Kidney (tissue), 14 donors: ENCODE measurements around the gene LRRC43. TPM values are rescaled to one million over a fixed set of nuclear protein-coding genes. Genes with fewer than 3 reads are reported as not detected.

Experiments
- DNase-seq, 5 donors: peaks; one replicate each; pipeline ENCODE4 v3.0.0-alpha.2; 2013 to 2020
- FAIRE-seq: peaks from 2 replicates; lab custom pipeline; 2012; peaks lifted over from hg19 to GRCh38; lab: Jason Lieb, UNC
- H3K27ac ChIP-seq, 2 donors: one replicate each; pipeline ENCODE4 v1.7.0; 2013; ENCODE audit warnings: low read depth in 2 of 2, low read length in 2 of 2, inconsistent platforms in 1 of 2
- H3K27me3 ChIP-seq: one replicate; pipeline ENCODE4 v1.7.1; 2013; ENCODE audit warnings: low read length, inconsistent platforms; ENCODE audit not compliant: control insufficient read depth, insufficient read depth
- H3K36me3 ChIP-seq, 3 donors: one replicate each; pipeline versions ENCODE4 v1.7.0 to v1.7.1; 2013; ENCODE audit warnings: low read length in 3 of 3, control low read depth in 1 of 3, inconsistent platforms in 1 of 3; ENCODE audit not compliant: insufficient read depth in 3 of 3, control insufficient read depth in 2 of 3
- H3K4me1 ChIP-seq, 3 donors: one replicate each; pipeline versions ENCODE4 v1.7.0 to v1.7.1; 2013; ENCODE audit warnings: low read length in 3 of 3, inconsistent platforms in 1 of 3, low read depth in 1 of 3; ENCODE audit not compliant: control insufficient read depth in 2 of 3, insufficient read depth in 2 of 3
- H3K4me3 ChIP-seq, 3 donors: one replicate each; pipeline versions ENCODE4 v1.7.0 to v1.8.1; 2013; ENCODE audit warnings: low read length in 3 of 3, control low read depth in 1 of 3, inconsistent platforms in 1 of 3
- H3K9ac ChIP-seq, 3 donors: one replicate each; pipeline versions ENCODE4 v1.7.0 to v1.7.1; 2013; ENCODE audit warnings: low read length in 3 of 3, control low read depth in 1 of 3, inconsistent platforms in 1 of 3
- H3K9me3 ChIP-seq, 3 donors: one replicate each; pipeline versions ENCODE4 v1.7.0 to v1.7.1; 2013; ENCODE audit warnings: low read length in 3 of 3, control low read depth in 1 of 3, inconsistent platforms in 1 of 3; ENCODE audit not compliant: control insufficient read depth in 2 of 3, insufficient read depth in 1 of 3
- CTCF ChIP-seq: IDR thresholded peaks from 3 replicates; pipeline ENCODE4 v1.5.1; 2012; ENCODE audit warnings: mild to moderate bottlenecking, moderate library complexity, borderline replicate concordance; ENCODE audit not compliant: insufficient read depth; ENCODE audit errors: extremely low read depth
- intact Hi-C: fragments of 100-400 bp; cut with DNase I; formaldehyde crosslinking; loops from one replicate; pipeline ENCODE4 v1.11.1; 2022
- polyA plus RNA-seq: library from polyadenylated mRNA; stranded (reverse); fragments of 350-450 nt; fragmentation: Illumina TruSeq; extraction: RNeasy Lipid Tissue Mini Kit (QIAGEN cat#74804); gene quantifications from one replicate; pipeline ENCODE4 v1.2.3, GENCODE V29; 2014; ENCODE audit warnings: low read depth, low replicate concordance; ENCODE audit not compliant: insufficient read depth
- total RNA-seq: library from RNA; stranded (reverse); fragmentation: NEBNext Ultra II Directional; extraction: Animal tissue kit (Norgen Biotek cat#: 25700); gene quantifications from one replicate; pipeline ENCODE4 v1.2.1, GENCODE V29; 2021
- donor health status: control.
- donor health status: control.
- donor health status: control.
- donor health status: control.
- donor health status: control.
- donor health status: DM: yes; HTN: yes; CAD: no.
- donor health status: Normal renal cell carcinoma (clear cell type).

The LRRC43 gene
- total and polyA plus RNA-seq, 2 donors from 2014 or later: 4.8 to 7.9 TPM

- Histone ChIP-seq H3K4me3 (no peak overlapping the region), H3K27ac (no peak overlapping the region), H3K9ac (no peak overlapping the region), H3K4me1 (peaks cover 0 to 7% (median 0%) of the 10 kb centered on the region in 3 donors), H3K9me3 (no peaks in the 10 kb centered on the region), H3K36me3 (peaks cover 0 to 11% (median 9%) of the 10 kb centered on the region in 3 donors), H3K27me3 (peaks cover 4% of the 10 kb centered on the region)
- FAIRE-seq: no peak
- intact Hi-C loops: no loop called here
- DNase-seq: peak in 2 of 5 donors; percentile 37 to 71
- no peak for TF ChIP-seq CTCF
These were observed 21.5 kb downstream of the LRRC43 start for GRCh38 chr12:122204167-122205052.

DNA sequence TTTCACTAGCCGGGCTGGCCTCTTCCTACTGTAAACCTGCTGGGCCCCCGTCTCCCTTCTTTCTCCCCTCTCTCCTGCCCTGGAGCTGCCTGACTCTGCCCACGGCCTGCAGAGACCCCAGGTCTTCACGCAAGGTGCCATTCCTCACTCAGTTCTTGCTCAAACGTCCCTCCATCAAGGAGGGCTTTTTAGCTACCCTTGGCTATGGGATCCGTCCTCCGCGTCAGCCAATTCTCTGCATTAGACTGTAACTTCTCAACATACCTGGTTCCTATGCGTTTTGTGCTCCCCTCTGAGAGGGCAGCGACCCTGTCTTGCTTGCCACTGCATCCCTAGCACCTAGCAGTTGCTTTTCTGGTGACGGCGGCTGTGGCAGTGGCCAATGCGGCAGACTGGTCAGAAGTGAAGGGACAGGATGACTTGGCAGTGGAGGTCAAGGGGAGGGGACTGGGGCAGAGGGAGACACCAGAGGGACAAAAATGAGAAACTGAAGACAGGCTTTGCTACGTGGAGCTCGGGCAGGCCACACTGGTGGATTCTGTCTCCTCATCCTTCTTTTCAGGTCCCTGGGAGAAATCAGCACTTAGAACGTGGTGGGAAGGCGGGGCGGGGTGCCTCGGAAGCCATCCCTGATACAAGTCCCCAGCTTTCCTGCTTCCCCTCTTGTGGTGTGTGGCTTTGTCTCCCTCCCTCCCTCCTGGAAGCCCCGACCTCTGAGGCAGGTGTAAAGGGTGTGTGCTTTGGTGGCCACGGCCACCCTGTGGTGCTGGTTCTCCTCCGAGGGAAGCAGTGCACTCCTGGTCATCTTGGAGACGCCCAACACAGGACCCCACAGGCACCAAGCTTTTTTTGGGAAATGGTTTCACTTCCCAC lies 22.4 kb downstream of the LRRC43 start:
- Histone ChIP-seq H3K4me1 (peaks cover 0 to 5% (median 0%) of the 10 kb centered on the region in 3 donors), H3K36me3 (peaks cover 0 to 17% (median 14%) of the 10 kb centered on the region in 3 donors), H3K4me3 (no peak overlapping the region), H3K9ac (no peak overlapping the region), H3K9me3 (no peaks in the 10 kb centered on the region), H3K27ac (no peak overlapping the region), H3K27me3 (peaks cover 4% of the 10 kb centered on the region)
- TF ChIP-seq CTCF: no peak
- DNase-seq (no peak), FAIRE-seq (no peak)
- intact Hi-C loops: no loop called here

GRCh38 chr12:122206111-122206881 lies 23.4 kb downstream of the LRRC43 start:
- H3K9me3 ChIP-seq: no peaks in the 10 kb centered on the region
- intact Hi-C loops: no loop called here
- no peak for TF ChIP-seq CTCF
- peaks cover 0 to 5% (median 0%) of the 10 kb centered on the region in 3 donors for H3K4me1 ChIP-seq
- H3K4me3 ChIP-seq: no peak overlapping the region
- H3K36me3 ChIP-seq: peaks cover 0 to 20% (median 14%) of the 10 kb centered on the region in 3 donors
- no peak for FAIRE-seq
- peaks cover 4% of the 10 kb centered on the region for H3K27me3 ChIP-seq
- no peak overlapping the region for H3K27ac ChIP-seq
- no peak for DNase-seq
- H3K9ac ChIP-seq: no peak overlapping the region
